ENCODE data around the gene NID2. TPM values are rescaled to one million over a fixed set of nuclear protein-coding genes. Genes with fewer than 3 reads are reported as not detected.

NID2 gene
- total RNA-seq, 2 experiments from 2014 or later: not detected

GRCh38 chr14:52061890-52062289 lies 7.0 kb downstream of the NID2 start:
- no peak for DNase-seq
- ChIA-PET CTCF (no interaction called here), POLR2A (no interaction called here)
- Mint-ChIP-seq H3K9me3 (no peaks in the 10 kb centered on the region), H3K36me3 (no peaks in the 10 kb centered on the region), H3K4me3 (no peak overlapping the region), H3K27ac (no peak overlapping the region), H3K4me1 (ENCODE audit: low read depth) (no peaks in the 10 kb centered on the region), H3K27me3 (peaks cover 5% of the 10 kb centered on the region)
- intact Hi-C loops (cut with micrococcal nuclease): no loop called here

DNA sequence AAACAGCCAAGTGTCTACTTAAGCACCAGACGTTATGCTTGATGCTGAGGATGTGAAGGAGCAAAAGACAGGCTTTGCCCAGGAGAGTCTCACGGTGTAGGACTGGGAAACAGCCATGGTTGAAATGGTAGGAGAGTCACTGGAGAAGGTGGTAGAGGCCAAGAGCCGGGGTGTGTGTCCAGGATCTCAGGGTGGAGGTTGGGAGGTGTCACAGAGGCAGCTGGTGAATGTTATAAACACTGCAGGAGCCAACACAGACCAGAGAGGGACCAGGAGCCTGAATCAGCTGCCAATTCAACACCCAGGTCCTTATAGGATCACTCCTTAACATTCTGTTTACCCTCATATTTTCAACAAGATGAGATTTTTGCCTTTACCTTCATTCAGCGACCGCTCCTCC lies 7.5 kb downstream of the NID2 start:
- intact Hi-C loops (cut with micrococcal nuclease): no loop called here
- Mint-ChIP-seq H3K27ac (no peak overlapping the region), H3K9me3 (no peaks in the 10 kb centered on the region), H3K4me3 (no peak overlapping the region), H3K4me1 (ENCODE audit: low read depth) (no peaks in the 10 kb centered on the region), H3K36me3 (no peaks in the 10 kb centered on the region), H3K27me3 (peaks cover under 1% of the 10 kb centered on the region)
- CTCF ChIA-PET: no interaction called here
- POLR2A ChIA-PET: no interaction called here
- DNase-seq: no peak

DNA sequence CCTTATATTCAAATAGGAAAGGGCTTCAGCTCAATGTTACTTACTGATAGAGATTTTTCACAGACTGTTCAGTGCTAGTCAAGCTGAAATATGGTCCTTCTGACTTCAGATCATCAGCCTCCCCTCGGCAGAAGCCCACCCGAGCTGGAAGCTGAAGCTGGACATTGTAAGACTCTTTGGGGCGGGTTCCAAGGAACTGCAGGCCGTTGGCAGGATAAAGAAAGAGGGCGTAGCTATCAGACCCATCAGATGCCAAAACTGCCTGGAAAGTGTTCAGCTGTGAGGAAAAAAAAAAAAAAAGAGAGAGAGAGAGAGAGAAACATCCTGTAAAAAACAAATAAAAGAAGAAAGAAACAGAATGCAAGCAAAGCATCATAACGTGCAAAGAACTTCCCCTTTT lies 8.8 kb downstream of the NID2 start:
- H3K36me3 Mint-ChIP-seq: no peaks in the 10 kb centered on the region
- H3K27ac Mint-ChIP-seq: no peak overlapping the region
- H3K4me1 Mint-ChIP-seq (ENCODE audit: low read depth): no peaks in the 10 kb centered on the region
- CTCF ChIA-PET: no interaction called here
- H3K4me3 Mint-ChIP-seq: no peak overlapping the region
- intact Hi-C loops (cut with micrococcal nuclease): no loop called here
- no peak for DNase-seq
- H3K9me3 Mint-ChIP-seq: no peaks in the 10 kb centered on the region
- H3K27me3 Mint-ChIP-seq: peaks cover under 1% of the 10 kb centered on the region
- POLR2A ChIA-PET: no interaction called here

- no peak for DNase-seq
- Mint-ChIP-seq H3K4me3 (no peak overlapping the region), H3K36me3 (no peaks in the 10 kb centered on the region), H3K27me3 (peaks cover 3% of the 10 kb centered on the region), H3K9me3 (no peaks in the 10 kb centered on the region), H3K4me1 (ENCODE audit: low read depth) (no peaks in the 10 kb centered on the region), H3K27ac (no peak overlapping the region)
- intact Hi-C loops (cut with micrococcal nuclease): no loop called here
- POLR2A ChIA-PET: no interaction called here
- CTCF ChIA-PET: no interaction called here
Observed at GRCh38 chr14:52059649-52060048, 9.2 kb downstream of the NID2 start.

DNA sequence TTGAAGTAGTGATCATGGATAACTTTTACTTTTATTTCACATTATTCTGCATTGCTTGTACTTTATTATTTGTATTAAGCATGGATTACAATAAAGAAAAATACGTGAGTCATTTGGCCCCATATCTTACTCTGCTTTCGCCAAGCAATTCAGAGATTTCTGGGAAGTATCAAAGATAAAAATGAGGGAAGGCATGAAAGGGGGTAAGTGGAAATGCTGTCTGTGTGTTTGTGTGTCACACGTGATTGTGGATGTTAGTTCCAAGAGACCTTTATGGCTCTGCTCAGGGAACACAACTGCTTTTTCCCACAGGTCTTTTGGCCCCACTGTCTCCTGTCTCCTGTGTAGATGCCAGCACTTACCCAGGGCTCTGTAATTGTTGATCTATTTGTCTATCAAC lies 10.5 kb downstream of the NID2 start:
- CTCF ChIA-PET: interaction anchor here (1.2 kb wide), 1 partner anchor 14 kb away, joined by 3 read pairs; no protein-coding TSS in a partner anchor
- H3K27me3 Mint-ChIP-seq: peaks cover 7% of the 10 kb centered on the region
- no peak overlapping the region for H3K27ac Mint-ChIP-seq
- no peaks in the 10 kb centered on the region for H3K9me3 Mint-ChIP-seq
- intact Hi-C loops (cut with micrococcal nuclease): no loop called here
- POLR2A ChIA-PET: no interaction called here
- H3K36me3 Mint-ChIP-seq: no peaks in the 10 kb centered on the region
- no peak for DNase-seq
- H3K4me3 Mint-ChIP-seq: no peak overlapping the region
- H3K4me1 Mint-ChIP-seq (ENCODE audit: low read depth): no peaks in the 10 kb centered on the region

DNA sequence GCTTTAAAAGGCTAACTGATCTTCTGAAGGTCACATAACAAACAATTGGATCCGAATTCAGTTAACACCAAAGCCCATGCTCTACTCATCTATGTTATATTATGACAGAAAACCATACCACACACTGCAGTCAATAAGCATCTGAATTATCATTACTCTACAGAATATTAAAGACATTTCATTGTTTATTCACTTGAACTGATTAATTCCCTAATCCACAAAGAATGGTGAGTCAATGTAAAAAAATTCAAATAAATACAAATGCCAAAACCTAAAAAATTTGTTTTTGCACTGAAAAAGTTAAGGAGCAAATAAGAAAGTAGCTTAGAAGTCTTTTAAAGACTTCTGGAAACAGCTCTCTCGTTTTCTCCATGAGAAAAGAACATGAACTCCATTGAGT lies 13.7 kb downstream of the NID2 start:
- intact Hi-C loops (cut with micrococcal nuclease): no loop called here
- Mint-ChIP-seq H3K4me3 (no peak overlapping the region), H3K27ac (no peak overlapping the region), H3K9me3 (no peaks in the 10 kb centered on the region), H3K36me3 (no peaks in the 10 kb centered on the region), H3K27me3 (peaks cover 7% of the 10 kb centered on the region), H3K4me1 (ENCODE audit: low read depth) (no peaks in the 10 kb centered on the region)
- ChIA-PET CTCF (interaction anchor here (0.7 kb wide), 1 partner anchor 76 kb away, joined by 4 read pairs; no protein-coding TSS in a partner anchor), POLR2A (no interaction called here)
- DNase-seq: no peak

DNA sequence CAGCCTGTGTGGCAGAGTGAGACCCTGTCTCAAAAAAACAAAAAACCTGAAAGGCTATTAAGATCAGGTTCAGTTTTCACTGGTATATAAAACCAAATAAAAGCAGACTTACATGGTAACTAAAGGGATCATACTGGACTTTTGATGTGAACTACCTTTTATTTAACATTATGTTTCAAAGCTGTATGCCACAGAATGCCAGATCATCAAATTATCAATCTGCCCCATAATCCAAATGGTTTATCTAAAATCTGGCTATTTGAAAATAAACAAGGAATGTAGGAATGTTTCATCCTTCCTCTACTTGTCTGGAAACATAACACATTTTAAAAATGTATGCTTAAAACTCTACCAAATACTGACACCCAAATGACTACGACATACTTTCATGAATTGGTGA lies 14.2 kb downstream of the NID2 start:
- POLR2A ChIA-PET: no interaction called here
- Mint-ChIP-seq H3K4me1 (ENCODE audit: low read depth) (no peaks in the 10 kb centered on the region), H3K27ac (no peak overlapping the region), H3K36me3 (no peaks in the 10 kb centered on the region), H3K27me3 (peaks cover 7% of the 10 kb centered on the region), H3K9me3 (no peaks in the 10 kb centered on the region), H3K4me3 (no peak overlapping the region)
- CTCF ChIA-PET: interaction anchor here (0.7 kb wide), 1 partner anchor 76 kb away, joined by 4 read pairs; no protein-coding TSS in a partner anchor
- intact Hi-C loops (cut with micrococcal nuclease): no loop called here
- DNase-seq: no peak

GRCh38 chr14:52053044-52053443 lies 15.8 kb downstream of the NID2 start:
- DNase-seq: no peak
- Mint-ChIP-seq H3K27ac (no peak overlapping the region), H3K9me3 (no peaks in the 10 kb centered on the region), H3K4me1 (ENCODE audit: low read depth) (no peaks in the 10 kb centered on the region), H3K4me3 (no peak overlapping the region), H3K27me3 (peaks cover 7% of the 10 kb centered on the region), H3K36me3 (no peaks in the 10 kb centered on the region)
- POLR2A ChIA-PET: no interaction called here
- intact Hi-C loops (cut with micrococcal nuclease): no loop called here
- CTCF ChIA-PET: interaction anchor here (1.4 kb wide), 1 partner anchor 10 kb away, joined by 3 read pairs; no protein-coding TSS in a partner anchor

- Mint-ChIP-seq H3K4me3 (no peak overlapping the region), H3K36me3 (no peaks in the 10 kb centered on the region), H3K4me1 (ENCODE audit: low read depth) (no peaks in the 10 kb centered on the region), H3K9me3 (no peaks in the 10 kb centered on the region), H3K27ac (no peak overlapping the region), H3K27me3 (peaks cover 7% of the 10 kb centered on the region)
- intact Hi-C loops (cut with micrococcal nuclease): no loop called here
- CTCF ChIA-PET: interaction anchor here (1.4 kb wide), 1 partner anchor 10 kb away, joined by 3 read pairs; no protein-coding TSS in a partner anchor
- no peak for DNase-seq
- POLR2A ChIA-PET: no interaction called here
Observed at GRCh38 chr14:52052288-52052943, 16.4 kb downstream of the NID2 start.

DNA sequence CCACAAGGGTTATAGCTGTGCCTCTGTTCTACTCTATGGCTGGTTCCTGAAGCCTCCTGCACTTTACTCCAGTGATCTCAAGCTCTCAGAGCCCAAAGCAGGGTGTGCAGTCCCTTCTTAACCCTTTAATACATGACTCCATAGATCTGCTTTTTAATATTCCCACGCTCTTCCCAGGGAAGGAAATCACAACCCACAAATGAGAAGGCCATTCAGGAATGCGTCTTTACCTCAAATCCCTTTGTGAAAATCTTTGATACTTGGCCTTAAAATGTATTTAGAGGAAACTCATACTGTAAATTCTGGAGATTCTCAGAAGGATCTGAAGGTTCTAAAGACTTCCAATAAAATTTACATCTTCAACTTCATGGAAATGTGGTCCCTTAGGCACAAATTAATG lies 17.0 kb downstream of the NID2 start:
- ChIA-PET CTCF (interaction anchor here (0.8 to 1.0 kb wide), 2 partner anchors 9 to 16 kb away, joined by 3 to 4 read pairs; partner anchors contain the start of gene NID2), POLR2A (no interaction called here)
- Mint-ChIP-seq H3K27me3 (peaks cover 7% of the 10 kb centered on the region), H3K36me3 (no peaks in the 10 kb centered on the region), H3K4me3 (no peak overlapping the region), H3K9me3 (no peaks in the 10 kb centered on the region), H3K27ac (no peak overlapping the region), H3K4me1 (ENCODE audit: low read depth) (no peaks in the 10 kb centered on the region)
- no peak for DNase-seq
- intact Hi-C loops (cut with micrococcal nuclease): no loop called here

DNA sequence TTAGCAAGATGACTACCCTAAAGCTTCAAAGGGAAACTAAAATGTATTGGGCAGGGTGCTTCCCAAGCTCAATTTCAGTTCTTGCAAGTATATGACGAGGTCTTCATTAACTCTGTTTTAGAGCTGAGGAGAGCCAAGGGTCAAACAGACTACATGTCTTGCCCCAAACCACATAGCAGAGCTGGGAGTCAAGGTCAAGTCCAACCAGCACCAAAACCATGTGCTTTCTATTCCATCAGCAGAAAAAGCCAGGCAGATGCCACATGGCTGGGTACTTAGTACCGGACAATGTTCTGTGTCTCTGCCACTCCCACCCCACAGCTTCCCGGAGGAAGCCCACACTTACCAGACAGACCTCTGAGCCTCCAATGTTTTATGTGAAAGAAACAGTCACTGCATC lies 17.6 kb downstream of the NID2 start:
- no peaks in the 10 kb centered on the region for H3K36me3 Mint-ChIP-seq
- H3K9me3 Mint-ChIP-seq: no peaks in the 10 kb centered on the region
- DNase-seq: no peak
- no peaks in the 10 kb centered on the region for H3K4me1 Mint-ChIP-seq (ENCODE audit: low read depth)
- H3K27ac Mint-ChIP-seq: no peak overlapping the region
- ChIA-PET POLR2A (no interaction called here), CTCF (interaction anchor here (0.8 to 1.0 kb wide), 2 partner anchors 8 to 17 kb away, joined by 3 to 4 read pairs; partner anchors contain the start of gene NID2)
- peaks cover 7% of the 10 kb centered on the region for H3K27me3 Mint-ChIP-seq
- no peak overlapping the region for H3K4me3 Mint-ChIP-seq
- intact Hi-C loops (cut with micrococcal nuclease): no loop called here

GRCh38 chr14:52049721-52050588 lies 18.9 kb downstream of the NID2 start:
- Mint-ChIP-seq H3K27ac (no peak overlapping the region), H3K4me3 (no peak overlapping the region), H3K27me3 (peaks cover 5% of the 10 kb centered on the region), H3K9me3 (no peaks in the 10 kb centered on the region), H3K36me3 (no peaks in the 10 kb centered on the region), H3K4me1 (ENCODE audit: low read depth) (peaks cover 9% of the 10 kb centered on the region)
- DNase-seq: no peak
- ChIA-PET POLR2A (interaction anchor here (0.6 kb wide), 1 partner anchor 313 kb away, joined by 3 read pairs; no protein-coding TSS in a partner anchor), CTCF (no interaction called here)
- intact Hi-C loops (cut with micrococcal nuclease): no loop called here
